Endothelial cell of hepatic sinusoid (primary cell): ENCODE results near the gene SGSM2.

Source experiments
- in situ Hi-C: cut with HindIII; loops from 2 replicates; pipeline ENCODE4 v1.10.0; 2017; ENCODE audit warnings: low sequenced_read_pairs

Gene SGSM2

DNA sequence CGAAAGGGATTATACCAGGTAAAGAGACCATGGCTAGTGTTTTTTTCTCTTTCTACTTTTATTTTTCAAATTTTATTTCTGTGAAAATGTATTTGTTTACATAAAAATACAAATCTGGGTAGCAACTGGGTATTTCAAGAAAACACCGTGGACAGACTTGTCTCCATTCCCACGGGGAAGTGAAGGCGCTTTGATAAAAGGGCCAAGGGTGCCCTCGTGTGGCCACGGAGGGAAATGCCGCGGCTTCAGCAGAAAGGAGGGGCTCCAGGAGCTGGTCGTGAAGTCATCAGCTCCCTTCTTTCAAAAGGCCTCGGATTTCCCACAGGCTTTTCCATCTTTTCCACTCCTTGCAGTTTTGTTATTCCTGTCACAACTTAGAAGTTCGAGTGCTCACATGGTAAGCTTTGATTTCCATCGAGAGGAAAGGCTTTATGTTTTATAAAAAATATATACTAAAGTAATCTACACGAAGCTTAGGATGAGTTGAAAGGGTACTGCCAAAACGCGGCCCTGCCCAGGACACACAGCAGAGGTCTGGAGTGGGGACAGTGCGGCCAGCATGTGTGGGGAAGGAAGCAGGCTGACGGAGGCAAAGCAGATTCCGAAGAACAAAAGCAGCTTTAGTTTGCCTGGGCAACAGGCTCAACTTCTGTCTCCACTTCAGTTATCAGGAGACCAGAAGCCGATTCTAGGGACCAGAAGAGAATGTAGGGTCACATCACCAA lies 78.9 kb downstream of the SGSM2 start:
- in situ Hi-C loops, result loop anchor here (5.0 to 10.0 kb wide), 2 partner anchors 54 to 69 kb away; no protein-coding TSS in a partner anchor

DNA sequence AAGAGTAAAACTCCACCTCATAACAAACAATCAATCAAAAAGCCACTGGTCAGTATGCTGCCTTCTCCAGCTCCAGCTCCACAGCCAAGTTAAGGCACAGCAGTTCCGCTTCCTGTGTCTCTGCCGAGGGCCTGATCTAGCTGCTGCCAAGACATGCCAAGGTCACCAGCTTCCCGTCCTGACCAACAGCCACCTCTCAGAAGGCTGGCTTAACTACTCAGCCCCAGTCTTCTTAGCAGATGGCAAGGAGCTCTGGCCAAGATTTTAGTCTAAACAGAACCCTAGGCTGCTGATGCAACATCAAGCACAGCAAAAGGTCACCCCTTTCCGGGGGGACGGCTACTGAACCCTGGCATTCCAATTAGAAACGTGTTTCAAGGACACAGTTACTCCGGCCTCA lies 81.3 kb downstream of the SGSM2 start:
- in situ Hi-C loops, result loop anchor here (5.0 to 10.0 kb wide), 2 partner anchors 56 to 66 kb away; no protein-coding TSS in a partner anchor

- in situ Hi-C loops, result loop anchor here (5.0 to 10.0 kb wide), 2 partner anchors 57 to 65 kb away; no protein-coding TSS in a partner anchor
These were observed 82.2 kb downstream of the SGSM2 start for GRCh38 chr17:2419486-2419885.

DNA sequence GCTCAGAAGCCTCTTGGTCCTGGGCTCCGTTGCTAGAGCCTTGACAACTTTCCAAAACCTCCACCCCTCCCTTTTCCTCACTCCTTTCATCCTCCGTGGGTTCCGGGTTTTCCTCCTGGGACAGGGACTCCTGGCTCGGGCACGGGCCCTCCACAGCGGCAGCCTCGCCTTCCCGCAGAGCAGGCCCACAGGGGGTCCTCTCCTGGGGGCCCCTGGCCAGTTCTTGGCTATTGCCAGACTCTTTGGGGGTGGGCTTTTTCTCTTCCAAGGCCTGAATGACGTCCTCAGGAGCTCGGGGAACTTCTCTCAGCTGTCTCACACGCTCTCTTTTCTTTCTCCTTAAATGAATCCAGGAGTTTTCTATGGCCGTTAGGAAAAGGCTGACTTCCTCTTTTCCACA lies 82.9 kb downstream of the SGSM2 start:
- in situ Hi-C loops, result no loop called here

DNA sequence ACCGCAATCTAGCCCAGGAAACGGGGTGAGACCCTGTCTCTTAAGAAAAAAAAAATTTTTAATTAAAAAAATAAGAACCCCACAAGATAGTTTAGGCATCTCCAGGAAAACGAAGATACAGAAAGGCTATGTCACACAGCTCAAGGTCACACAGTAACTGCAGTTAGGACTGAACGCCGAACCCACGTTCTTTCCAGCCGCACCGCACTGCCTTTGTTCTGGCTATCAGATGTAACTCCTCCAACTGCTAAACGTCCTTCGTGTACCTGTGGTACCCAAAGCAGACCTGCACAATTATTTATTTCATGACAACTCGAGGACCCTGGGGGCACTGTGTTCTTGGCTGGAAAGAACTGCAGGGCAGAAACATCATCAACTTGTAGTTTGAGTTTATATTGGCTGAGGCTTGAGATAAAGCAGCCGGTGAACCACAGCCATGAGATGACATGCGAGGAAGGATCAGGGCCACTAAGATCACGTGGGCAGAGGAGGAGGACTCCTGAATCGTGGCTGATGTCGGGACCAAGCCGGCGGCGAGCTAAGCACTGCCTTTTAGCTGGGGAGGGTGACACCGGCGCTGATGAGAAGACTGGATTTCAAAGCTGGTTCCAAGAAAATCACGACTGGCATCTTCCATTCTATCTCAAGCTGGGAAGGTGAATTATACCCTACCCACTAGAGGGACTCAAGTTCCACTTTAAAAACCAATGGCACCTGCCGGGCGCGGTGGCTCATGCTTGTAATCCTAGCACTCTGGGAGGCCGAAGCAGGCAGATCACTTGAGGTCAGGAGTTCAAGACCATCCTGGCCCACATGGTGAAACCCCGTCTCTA lies 84.2 kb downstream of the SGSM2 start:
- in situ Hi-C loops, result no loop called here

- in situ Hi-C loops, result no loop called here
These were observed 86.0 kb downstream of the SGSM2 start for GRCh38 chr17:2423271-2423670.

- in situ Hi-C loops, result no loop called here
These were observed 89.9 kb downstream of the SGSM2 start for GRCh38 chr17:2427215-2427614.

DNA sequence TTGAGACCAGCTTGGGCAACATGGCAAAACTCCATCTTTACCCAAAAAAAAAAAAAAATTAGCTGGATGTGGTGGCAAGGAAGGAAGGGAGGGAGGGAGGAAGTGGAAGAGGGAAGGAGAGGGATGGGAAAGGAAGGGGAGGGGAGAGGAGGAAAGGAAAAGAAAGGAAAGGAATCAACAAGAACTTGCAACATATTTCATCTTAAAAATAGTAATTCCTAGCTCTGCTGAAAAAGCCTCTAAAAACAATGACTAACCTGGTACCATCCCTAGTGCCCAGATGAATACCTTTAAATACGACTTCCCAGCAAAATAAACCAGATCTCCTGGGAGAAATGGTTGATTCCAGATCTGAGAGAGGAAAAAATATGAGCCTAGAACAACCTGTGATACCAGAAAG lies 90.6 kb downstream of the SGSM2 start:
- in situ Hi-C loops, result no loop called here
